Activated naive CD8-positive, alpha-beta T cell (primary cell): ENCODE measurements around the gene CEP131.
"Not testable (repeated sequence)": the region's sequence is repeated elsewhere in the genome, so short reads cannot be mapped to it uniquely, and the experiment has no call there.

ENCODE experiments used
- H3K27ac Mint-ChIP-seq: one replicate; pipeline ENCODE4 v1.8.0; 2021; ENCODE audit warnings: mixed read lengths
- H3K27me3 Mint-ChIP-seq: one replicate; pipeline ENCODE4 v1.8.0; 2021; ENCODE audit warnings: mixed read lengths
- H3K36me3 Mint-ChIP-seq: one replicate; pipeline ENCODE4 v1.8.0; 2021; ENCODE audit warnings: mixed read lengths
- H3K4me1 Mint-ChIP-seq: one replicate; pipeline ENCODE4 v1.8.0; 2021; ENCODE audit warnings: low read depth, mixed read lengths
- H3K4me3 Mint-ChIP-seq: one replicate; pipeline ENCODE4 v1.8.0; 2021; ENCODE audit warnings: mild to moderate bottlenecking, mixed read lengths
- H3K9me3 Mint-ChIP-seq: one replicate; pipeline ENCODE4 v1.8.0; 2021; ENCODE audit warnings: low read depth, mixed read lengths

Gene CEP131

DNA sequence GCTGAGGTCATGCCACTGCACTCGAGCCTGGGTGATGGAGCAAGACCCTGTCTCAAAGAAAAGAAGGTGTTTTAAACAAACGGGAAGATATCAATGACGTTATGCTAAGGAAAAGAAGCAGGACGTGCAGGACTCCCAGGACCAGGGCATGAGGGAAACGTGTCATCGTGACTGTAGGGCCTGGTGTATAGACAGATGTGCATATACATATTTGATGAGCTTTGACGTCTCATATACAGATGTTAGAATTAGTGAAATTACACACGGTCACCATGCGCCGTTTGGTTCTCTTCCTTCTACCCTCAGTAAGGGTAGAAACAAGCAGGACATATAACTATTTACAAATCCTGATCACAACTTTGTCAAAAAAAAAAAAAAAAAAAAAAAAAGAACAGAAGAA, 75.1 kb downstream of the CEP131 start:
- Mint-ChIP-seq H3K27ac (no peak overlapping the region), H3K27me3 (no peaks in the 10 kb centered on the region), H3K4me1 (no peaks in the 10 kb centered on the region), H3K9me3 (no peaks in the 10 kb centered on the region), H3K36me3 (no peaks in the 10 kb centered on the region), H3K4me3 (no peak overlapping the region)

DNA sequence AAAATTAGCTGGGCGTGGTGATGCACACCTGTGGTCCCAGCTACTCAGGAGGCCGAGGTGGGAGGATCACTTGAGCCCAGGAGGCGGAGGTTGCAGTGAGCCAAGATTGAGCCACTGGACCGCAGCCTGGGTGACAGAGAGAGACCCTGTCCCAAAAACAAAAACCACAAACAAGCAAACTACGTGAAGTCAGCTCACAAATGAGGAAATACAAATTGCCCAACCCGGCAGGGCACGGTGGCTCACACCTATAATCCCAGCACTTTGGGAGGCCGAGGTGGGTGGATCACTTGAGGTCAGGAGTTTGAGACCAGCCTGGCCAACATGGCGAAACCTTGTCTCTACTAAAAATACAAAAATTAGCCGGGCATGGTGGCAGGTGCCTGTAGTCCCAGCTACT, 76.6 kb downstream of the CEP131 start:
- H3K9me3 Mint-ChIP-seq, H3K27me3 Mint-ChIP-seq, H3K27ac Mint-ChIP-seq, H3K4me1 Mint-ChIP-seq, H3K4me3 Mint-ChIP-seq, H3K36me3 Mint-ChIP-seq: not testable (repeated sequence)

DNA sequence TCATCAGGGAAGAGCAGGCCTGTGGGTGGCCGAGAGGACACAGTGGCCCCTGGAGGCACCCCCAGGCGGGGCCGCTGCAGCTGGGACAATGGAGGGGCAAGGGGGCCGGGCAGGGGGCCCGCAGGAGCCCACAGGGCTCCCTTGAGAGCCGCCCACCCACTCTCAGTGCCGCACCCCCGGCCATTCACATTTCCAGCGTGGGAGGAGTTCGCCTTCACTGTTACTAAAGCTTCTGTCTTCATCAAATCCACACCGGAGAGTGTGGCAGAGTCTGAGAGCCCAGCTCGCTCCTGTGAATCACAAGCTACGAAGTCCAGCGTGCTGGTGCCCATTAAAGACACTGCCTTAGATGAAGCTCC, 78.4 kb downstream of the CEP131 start:
- no peaks in the 10 kb centered on the region for H3K4me1 Mint-ChIP-seq
- H3K27ac Mint-ChIP-seq: no peak overlapping the region
- H3K9me3 Mint-ChIP-seq: no peaks in the 10 kb centered on the region
- no peak overlapping the region for H3K4me3 Mint-ChIP-seq
- H3K36me3 Mint-ChIP-seq: no peaks in the 10 kb centered on the region
- H3K27me3 Mint-ChIP-seq: no peaks in the 10 kb centered on the region

DNA sequence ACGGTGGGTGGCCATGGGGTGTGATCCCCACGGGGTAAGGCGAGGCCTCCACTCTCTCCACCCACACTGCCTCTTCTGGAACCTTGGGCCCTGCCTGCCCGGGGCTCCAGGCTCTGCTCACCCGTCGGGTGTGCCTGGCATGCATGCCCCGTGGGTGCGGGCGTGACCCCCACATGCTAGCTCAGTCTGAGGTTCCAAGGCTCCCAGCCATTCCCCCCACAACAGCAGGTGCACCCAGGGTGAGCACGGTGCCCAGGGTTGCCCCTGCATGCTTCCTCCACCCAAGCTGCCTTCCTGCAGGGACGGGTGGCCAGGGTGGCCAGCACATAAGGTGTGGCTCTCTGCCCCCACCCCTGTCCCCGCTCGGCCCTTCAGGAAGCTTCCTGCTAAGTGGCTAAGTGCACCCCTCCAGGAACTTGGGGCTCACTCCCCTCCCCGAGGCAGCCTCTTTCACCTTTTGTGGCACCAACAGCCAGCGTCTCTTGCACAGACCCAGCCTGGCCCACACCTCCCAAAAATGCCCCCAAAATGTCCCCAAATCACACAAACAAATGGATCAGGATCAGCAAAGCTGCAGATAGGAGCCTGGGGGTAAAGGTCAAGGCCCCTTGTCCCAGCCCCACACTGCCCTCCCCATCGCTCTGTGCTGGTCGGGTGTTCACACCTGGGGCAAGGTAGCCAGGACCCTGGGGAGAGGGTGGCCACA, 78.9 kb downstream of the CEP131 start:
- no peaks in the 10 kb centered on the region for H3K27me3 Mint-ChIP-seq
- H3K4me1 Mint-ChIP-seq: no peaks in the 10 kb centered on the region
- no peak overlapping the region for H3K4me3 Mint-ChIP-seq
- no peaks in the 10 kb centered on the region for H3K36me3 Mint-ChIP-seq
- H3K9me3 Mint-ChIP-seq: no peaks in the 10 kb centered on the region
- no peak overlapping the region for H3K27ac Mint-ChIP-seq

DNA sequence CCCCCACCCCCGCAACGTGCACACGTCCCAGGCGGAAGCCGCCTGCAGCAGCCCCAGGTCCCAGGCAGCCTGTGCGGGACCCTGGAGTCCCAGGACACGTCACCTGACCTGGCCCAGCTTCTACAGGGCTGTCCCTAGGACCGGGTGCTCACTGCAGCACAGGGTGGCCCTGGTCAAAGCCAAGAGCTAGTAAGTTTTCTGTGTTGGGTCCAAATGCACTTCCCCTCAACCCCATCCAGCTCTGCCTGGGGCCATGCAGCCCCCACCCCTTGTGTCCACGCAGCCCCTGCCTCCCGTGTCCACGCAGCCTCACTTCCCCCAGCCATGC, 79.6 kb downstream of the CEP131 start:
- H3K4me3 Mint-ChIP-seq: no peak overlapping the region
- no peaks in the 10 kb centered on the region for H3K27me3 Mint-ChIP-seq
- H3K36me3 Mint-ChIP-seq: no peaks in the 10 kb centered on the region
- H3K27ac Mint-ChIP-seq: no peak overlapping the region
- H3K4me1 Mint-ChIP-seq: no peaks in the 10 kb centered on the region
- H3K9me3 Mint-ChIP-seq: no peaks in the 10 kb centered on the region

DNA sequence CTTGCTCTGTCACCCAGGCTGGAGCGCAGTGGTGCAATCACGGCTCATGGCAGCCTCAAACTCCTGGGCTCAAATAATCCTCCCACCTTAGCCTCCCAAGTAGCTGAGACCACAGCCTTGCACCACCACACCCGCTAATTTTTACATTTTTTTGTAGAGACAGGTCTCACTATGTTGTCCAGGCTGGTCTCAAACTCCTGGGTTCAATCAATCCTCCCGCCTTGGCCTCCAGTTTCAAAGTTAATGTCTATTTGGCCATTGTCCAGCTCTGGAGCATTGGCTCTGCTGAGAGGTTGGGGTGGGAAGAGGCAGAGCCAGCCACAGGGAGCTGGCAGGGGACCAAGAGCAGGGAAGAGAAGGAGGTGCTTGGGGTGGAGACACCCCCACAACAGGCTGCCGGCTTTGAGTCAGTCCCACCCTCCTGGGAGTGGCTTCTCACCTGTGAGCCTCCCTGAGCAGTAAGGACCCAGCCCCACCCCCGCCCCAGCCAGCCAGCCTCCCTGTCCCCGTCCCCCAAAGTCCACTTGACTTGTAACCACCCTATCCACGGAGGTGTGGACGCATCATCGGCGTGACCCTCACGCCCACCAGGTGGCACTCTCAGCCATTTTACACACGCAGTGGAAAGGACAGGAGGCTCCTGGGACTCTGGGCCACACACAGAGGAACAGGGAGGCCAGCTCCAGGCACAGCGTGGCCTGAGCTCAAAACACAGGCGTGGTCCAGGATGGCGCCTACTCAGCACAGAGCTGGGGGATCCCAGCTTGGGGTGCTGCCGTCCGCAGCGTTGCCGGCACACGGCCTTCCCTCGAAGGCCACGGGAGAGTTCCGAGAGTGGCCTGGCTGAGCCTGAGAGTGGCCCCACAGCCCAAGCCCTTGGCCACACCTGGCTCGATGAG, 80.2 kb downstream of the CEP131 start:
- Mint-ChIP-seq H3K27me3 (no peaks in the 10 kb centered on the region), H3K4me3 (no peak overlapping the region), H3K4me1 (no peaks in the 10 kb centered on the region), H3K9me3 (no peaks in the 10 kb centered on the region), H3K27ac (no peak overlapping the region), H3K36me3 (no peaks in the 10 kb centered on the region)

DNA sequence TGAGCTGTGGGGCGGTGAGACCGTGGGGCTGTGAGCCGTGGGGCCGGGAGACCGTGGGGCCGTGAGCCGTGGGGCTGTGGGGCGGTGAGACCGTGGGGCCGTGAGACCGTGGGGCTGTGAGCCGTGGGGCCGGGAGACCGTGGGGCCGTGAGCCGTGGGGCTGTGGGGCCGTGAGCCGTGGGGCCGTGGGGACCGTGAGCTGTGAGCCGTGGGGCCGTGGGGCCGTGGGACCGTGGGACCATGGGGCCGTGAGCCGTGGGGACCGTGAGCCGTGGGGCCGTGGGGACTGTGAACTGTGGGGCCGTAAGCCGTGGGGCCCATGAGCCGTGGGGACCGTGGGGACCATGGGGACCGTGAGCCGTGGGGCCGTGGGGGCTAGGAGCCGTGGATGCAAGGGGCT, 82.1 kb downstream of the CEP131 start:
- Mint-ChIP-seq H3K36me3 (no peaks in the 10 kb centered on the region), H3K4me3 (no peak overlapping the region), H3K27ac (no peak overlapping the region)

DNA sequence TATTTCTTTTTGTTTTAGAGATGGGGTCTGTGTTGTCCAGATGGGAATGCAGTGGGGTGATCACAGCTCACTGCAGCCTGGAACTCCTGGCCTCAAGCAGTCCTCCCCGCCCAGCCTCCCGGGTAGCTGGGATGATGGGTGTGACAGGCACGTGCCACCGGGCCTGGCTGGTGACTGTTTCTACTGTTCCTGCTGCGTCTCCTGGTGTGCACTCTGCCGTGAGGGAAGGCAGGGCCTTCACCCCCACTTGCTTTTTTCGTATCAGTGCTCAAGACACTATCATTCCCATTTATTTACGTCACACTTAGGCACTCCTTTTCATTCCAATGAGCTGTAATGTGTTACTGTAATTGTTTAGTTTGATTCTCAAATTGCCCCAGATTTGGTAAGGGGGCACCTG, 82.7 kb downstream of the CEP131 start:
- Mint-ChIP-seq H3K9me3 (no peaks in the 10 kb centered on the region), H3K36me3 (no peaks in the 10 kb centered on the region), H3K4me3 (no peak overlapping the region), H3K4me1 (no peaks in the 10 kb centered on the region), H3K27ac (no peak overlapping the region), H3K27me3 (no peaks in the 10 kb centered on the region)

More for the DNA sequence above, 82.1 kb downstream of the CEP131 start:
- no peaks in the 10 kb centered on the region for H3K27me3 Mint-ChIP-seq
- H3K4me1 Mint-ChIP-seq: no peaks in the 10 kb centered on the region
- no peaks in the 10 kb centered on the region for H3K9me3 Mint-ChIP-seq
